ENCODE measurements around the gene USP54.

Gene USP54

GRCh38 chr10:73517166-73517888, 73.8 kb downstream of the USP54 start:
- no peak for TF ChIP-seq CTCF (conservative IDR thresholded peaks at IDR 0.05; ENCODE audit: low read length)
- H3K4me3 ChIP-seq (ENCODE audit: low read length): no peak overlapping the region
- DNase-seq (ENCODE audit: low read depth): no peak

DNA sequence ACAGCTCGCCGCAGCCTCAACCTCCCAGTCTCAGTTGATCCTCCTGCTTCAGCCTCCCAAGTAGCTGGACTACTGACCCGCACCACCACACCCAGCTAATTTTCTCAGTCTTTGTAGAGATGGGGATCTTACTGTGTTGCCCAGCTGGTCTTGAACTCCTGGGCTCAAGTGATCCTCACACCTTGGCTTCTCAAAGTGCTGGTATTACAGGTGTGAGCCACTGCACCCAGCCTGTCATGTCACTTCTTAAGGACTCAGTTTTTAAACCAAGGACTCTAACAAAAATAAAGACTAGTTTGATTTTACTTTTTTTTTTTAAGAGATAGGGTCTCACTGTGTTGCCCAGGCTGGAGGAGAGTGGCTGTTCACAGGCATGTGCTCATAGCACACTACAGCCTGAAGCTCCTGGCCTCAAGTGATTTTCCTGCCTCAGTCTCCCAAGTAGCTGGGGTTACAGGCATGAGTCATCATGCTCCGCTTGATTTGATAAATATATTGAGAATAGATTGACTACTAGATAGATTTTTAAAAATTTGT, 78.9 kb downstream of the USP54 start:
- no peak overlapping the region for H3K4me3 ChIP-seq (ENCODE audit: low read length)
- no peak for TF ChIP-seq CTCF (conservative IDR thresholded peaks at IDR 0.05; ENCODE audit: low read length)
- DNase-seq (ENCODE audit: low read depth): no peak

GRCh38 chr10:73509695-73510094, 81.4 kb downstream of the USP54 start:
- no peak overlapping the region for H3K4me3 ChIP-seq (ENCODE audit: low read length)
- TF ChIP-seq CTCF (conservative IDR thresholded peaks at IDR 0.05; ENCODE audit: low read length): no peak
- no peak for DNase-seq (ENCODE audit: low read depth)

GRCh38 chr10:73506491-73506890, 84.7 kb downstream of the USP54 start:
- peak; percentile 66 for DNase-seq (ENCODE audit: low read depth)
- no peak for TF ChIP-seq CTCF (conservative IDR thresholded peaks at IDR 0.05; ENCODE audit: low read length)
- H3K4me3 ChIP-seq (ENCODE audit: low read length): no peak overlapping the region

DNA sequence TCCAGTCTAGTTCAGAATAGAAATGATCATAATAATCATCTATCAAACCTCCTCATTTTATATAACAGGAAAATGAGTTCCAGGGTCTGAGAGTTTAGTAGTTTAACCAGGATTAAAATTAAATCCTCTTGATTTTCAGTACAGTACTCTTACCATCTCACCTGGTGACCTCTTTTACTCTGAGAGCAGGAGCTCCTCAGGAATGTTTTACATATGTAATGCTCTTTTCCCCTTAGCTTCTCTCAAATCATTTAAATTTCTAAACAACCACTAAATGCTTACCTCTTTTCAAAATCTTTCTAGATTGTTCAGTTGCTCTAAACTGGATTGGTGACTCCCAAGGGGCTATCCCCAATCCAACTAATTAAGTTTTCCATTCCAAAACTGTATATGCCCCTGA, 85.1 kb downstream of the USP54 start:
- no peak for TF ChIP-seq CTCF (conservative IDR thresholded peaks at IDR 0.05; ENCODE audit: low read length)
- DNase-seq (ENCODE audit: low read depth): no peak
- no peak overlapping the region for H3K4me3 ChIP-seq (ENCODE audit: low read length)

- DNase-seq (ENCODE audit: low read depth): no peak
- TF ChIP-seq CTCF (conservative IDR thresholded peaks at IDR 0.05; ENCODE audit: low read length): no peak
These were observed 88.1 kb downstream of the USP54 start for GRCh38 chr10:73503037-73503436.

GRCh38 chr10:73501651-73502050, 89.5 kb downstream of the USP54 start:
- DNase-seq (ENCODE audit: low read depth): no peak
- H3K4me3 ChIP-seq (ENCODE audit: low read length): no peak overlapping the region
- no peak for TF ChIP-seq CTCF (conservative IDR thresholded peaks at IDR 0.05; ENCODE audit: low read length)

More at GRCh38 chr10:73503037-73503436, 88.1 kb downstream of the USP54 start:
- H3K4me3 ChIP-seq (ENCODE audit: low read length): no peak overlapping the region
